LoVo (cell line): ENCODE measurements around the gene AP1S1.
"Not testable (repeated sequence)": the region's sequence is repeated elsewhere in the genome, so short reads cannot be mapped to it uniquely, and the experiment has no call there.

ENCODE experiments used
- DNase-seq: peaks from one replicate; pipeline ENCODE4 v3.0.0-alpha.2; 2016; ENCODE audit warnings: low spot score

Gene AP1S1

DNA sequence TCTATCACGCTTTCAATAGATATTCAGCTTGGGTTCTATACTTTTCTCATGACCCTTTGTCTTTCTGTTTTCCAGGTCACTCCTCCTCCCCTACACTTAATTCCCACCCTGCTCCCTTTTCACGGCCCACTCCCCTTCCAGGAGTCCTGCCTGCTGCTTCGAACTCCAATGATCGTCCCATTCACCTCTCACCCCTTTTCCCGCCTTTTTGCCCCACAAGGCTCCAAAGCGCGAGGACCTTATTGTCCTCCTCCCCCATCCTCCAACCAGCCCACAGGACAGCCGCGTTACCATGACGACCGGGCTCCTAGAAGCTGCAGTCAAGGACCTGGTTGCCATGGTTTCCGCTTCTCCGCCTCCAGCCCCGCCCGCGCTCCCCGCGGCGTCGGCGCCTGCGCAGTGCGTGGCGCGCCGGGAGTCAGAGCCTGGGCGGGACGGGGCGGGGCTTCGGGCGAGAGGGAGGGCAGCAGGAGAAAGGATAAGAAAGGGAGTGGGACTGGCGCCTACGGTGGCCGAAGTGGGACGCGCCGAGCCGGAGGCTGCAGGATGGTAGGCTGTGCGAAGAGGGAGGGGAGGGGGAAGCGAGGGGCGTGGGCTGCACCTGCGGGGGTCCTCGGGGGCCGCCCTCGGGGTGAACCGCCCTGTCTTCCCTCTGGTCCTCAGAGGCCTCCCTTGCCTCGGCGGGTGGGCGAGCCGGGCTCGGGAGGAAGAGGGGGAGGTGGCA is at the start of gene AP1S1:
TSS of gene AP1S1 (plus strand) at position 508 of the 724 bp plus-strand sequence. CDS start at position 547, 39 bp downstream.
- DNase-seq, result peak; percentile 94

DNA sequence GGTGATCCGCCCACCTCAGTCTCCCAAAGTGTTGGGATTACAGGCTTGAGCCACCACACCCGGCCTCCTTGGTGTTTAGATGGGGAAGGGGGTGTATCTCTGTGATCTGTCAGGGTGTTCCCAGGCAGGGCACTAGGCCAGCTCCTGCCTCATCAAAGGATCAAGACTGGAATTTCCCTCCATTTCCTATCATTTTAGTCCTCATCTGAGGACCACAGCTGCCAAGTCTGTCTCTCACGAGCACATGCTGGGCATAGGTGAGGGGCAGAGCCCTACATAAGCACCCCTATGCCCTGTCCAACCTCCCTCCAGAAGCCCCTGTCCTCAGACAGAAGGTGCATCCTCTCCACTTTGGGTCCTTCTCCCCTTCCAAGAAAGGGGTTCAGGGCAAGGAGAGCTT is 49.5 kb upstream of the AP1S1 start:
- no peak for DNase-seq

DNA sequence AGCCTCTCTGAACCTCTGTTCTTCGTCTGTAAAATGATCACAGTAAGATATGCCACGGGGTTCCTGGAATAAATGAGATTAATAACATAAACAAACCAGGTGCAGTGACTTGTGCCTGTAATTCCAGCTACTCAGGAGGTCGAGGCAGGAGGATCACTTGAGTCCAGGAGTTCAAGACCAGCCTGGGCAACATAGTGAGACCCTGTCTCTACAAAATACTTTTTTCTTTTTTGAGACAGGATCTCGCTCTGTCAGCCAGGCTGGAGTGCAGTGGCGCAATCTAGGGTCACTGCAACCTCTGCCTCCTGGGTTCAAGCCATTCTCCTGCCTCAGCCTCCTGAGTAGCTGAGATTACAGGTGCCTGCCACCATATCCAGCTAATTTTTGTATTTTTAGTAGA is 49.0 kb upstream of the AP1S1 start:
- not testable (repeated sequence) for DNase-seq

- no peak for DNase-seq
These were observed 47.9 kb upstream of the AP1S1 start for GRCh38 chr7:101106386-101106785.

DNA sequence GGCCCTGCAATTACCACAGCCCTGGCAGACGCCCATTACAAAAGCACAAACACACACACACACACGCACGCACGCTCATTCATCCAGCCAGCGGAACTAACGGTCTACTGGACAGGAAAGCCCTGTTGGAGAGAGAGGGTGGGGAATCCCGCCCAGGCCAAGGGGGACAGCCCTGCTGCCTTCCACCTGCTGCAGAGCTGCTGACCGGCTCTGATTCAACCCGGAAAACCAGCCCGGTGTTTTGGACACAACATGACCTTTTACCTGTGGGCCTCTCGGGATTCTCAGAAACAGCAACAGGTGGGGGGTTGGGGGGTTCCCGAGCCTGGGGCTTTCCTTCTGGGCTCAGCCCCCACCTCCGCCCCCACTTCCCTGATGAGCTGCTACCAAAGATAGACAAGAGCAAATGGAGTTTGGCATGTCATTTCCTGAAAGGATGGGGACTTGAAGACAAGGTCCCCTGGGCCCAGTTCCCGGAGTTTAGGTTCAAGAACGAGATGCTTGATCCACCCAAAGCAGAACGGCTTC is 45.9 kb upstream of the AP1S1 start:
- no peak for DNase-seq

DNA sequence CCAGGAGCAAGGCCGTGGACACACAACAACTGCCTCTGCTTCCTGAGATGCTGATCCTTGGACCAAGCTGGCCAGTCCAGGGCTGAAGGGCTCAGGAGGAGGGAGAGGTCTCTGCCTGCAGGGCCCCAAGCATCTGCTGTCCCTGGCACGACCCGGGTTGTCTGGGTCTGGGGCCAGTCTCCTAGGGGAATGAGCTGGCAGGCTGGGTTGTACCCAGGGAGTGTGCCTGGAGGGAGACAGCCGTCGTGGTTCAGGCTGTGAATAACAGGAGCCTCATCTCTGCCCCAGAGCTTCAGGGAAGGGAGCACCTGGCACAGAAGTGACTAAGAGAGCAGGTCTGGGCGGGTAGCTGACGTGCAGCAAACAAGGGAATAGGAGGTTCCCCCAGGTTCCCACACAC is 45.3 kb upstream of the AP1S1 start:
- DNase-seq, result no peak

- no peak for DNase-seq
These were observed 44.9 kb upstream of the AP1S1 start for GRCh38 chr7:101109368-101109767.

DNA sequence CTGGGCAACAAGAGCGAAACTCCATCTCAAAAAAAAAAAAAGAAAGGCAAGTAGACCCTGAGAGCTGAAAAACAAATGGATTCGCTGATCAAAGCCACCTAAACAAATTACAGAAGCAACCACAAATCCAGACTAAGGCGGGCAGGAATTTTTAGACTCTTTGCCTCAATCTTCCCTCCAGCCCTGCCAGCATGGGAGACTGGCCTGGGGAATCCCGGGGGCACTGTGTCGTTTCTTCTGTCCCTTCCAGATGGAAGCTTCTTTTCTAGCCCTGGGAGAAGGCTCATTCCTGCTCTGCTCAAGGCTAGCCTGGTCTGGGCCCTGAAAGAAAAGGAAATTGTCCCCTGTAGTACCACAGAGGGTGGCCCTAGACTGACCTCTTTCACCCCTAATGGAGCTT is 43.0 kb upstream of the AP1S1 start:
- DNase-seq, result no peak

- no peak for DNase-seq
These were observed 42.0 kb upstream of the AP1S1 start for GRCh38 chr7:101112233-101112632.

DNA sequence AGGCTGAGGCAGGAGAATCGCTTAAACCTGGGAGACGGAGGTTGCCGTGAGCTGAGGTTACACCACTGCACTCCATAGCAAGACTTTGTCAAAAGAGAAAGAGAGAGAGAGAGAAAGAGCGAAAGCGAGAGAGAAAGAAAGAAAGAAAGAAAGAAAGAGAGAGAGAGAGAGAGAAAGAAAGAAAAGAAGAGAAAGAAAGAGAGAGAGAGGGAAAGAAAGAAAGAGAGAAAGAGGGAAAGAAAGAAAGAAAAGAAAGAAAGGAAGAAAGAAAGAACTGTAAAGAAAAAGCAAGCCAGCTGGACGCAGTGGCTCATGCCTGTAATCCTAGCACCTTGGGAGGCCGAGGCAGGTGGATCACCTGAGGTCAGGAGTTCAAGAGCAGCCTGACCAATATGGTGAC is 41.1 kb upstream of the AP1S1 start:
- DNase-seq, result not testable (repeated sequence)

DNA sequence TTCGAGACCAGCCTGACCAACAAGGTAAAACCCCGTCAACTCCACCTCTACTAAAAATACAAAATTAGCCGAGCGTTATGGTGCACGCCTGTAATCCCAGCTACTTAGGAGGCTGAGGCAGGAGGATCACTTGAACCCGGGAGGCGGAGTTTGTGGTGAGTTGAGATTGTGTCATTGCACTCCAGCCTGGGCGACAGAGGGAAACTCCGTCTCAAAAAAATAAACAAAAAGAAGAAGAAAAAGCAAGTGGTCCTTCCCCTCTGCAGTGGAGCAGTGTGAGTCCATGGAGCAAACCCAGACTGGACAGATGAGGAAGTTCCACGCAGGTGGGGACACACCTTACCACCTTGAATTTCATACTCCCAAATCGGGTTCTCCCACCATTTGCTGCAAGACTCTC is 40.4 kb upstream of the AP1S1 start:
- DNase-seq, result no peak

DNA sequence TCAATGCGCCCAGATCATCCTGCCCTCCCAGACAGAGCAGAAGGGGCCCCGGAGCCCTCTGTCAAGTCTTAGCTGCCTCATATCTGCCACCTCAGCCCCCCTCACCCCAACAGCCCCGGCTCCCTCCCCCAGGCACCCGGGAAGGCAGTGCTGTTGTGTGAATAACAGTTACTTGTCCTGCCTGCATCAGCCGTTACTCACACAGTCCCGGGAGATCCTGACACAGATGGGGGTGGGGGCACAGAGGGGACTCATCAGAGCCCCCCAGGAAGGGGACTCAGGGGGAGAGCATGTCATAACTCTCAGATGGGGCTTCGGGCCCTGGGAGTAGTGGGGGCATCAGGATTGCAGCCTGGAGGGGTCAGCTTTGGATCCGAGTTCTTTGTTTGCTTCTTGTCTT is 39.8 kb upstream of the AP1S1 start:
- no peak for DNase-seq

GRCh38 chr7:101115215-101115614 is 39.1 kb upstream of the AP1S1 start:
- DNase-seq, result no peak

- DNase-seq, result no peak
These were observed 37.4 kb upstream of the AP1S1 start for GRCh38 chr7:101116898-101117297.

DNA sequence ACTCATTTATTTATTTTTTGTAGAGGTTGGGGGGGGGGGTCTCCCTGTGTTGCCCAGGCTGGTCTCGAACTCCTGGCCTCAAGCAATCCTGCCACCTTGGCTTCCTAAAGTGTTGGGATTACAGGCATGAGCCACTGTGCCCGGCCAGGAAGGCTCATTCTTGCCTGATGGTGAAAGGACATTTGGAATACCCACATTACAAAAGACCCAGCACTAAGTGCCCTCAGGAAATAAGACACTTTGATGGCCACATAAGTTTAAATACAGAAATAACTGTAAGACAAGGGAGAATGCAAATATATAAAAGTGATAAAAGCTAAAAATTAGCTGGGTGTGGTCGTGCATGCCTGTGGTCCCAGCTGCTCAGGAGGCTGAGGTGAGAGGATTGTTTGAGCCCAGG is 35.4 kb upstream of the AP1S1 start:
- DNase-seq, result no peak

DNA sequence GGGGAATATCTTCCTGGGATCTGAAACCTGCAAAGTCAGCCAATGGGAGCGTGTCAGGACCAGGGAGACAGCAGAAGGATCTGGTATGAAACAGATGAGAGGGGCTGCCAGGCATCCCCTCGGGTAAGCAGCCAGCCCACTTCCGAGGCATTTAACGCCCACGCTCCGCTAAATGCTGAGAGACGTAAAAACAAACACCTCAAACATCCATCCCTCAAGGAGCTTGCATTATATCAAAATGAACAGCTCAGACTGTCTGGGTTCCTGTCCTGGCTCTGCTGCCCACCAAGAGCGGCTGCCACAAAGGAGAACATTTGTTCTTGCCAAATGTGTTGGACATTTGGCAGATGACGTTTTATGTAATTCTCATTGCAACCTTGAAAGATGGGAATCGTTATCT is 34.4 kb upstream of the AP1S1 start:
- no peak for DNase-seq

DNA sequence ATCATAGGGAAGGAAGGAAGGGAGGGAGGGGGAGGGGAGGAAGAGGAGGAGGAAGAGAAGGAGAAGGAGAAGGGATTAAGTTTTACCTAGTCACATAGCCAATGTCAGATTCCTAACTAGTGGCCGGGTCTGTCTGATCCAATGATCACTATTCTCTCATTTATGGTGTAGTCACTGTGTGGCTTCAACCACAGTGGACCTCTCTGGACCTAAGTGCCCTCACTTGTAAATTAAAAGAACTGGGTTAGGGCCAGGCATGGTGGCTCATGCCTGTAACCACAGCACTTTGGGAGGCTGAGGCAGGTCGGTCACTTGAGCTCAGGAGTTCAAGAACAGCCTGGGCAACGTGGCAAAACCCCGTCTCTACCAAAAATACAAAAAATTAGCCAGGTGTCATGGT is 34.0 kb upstream of the AP1S1 start:
- DNase-seq, result no peak

DNA sequence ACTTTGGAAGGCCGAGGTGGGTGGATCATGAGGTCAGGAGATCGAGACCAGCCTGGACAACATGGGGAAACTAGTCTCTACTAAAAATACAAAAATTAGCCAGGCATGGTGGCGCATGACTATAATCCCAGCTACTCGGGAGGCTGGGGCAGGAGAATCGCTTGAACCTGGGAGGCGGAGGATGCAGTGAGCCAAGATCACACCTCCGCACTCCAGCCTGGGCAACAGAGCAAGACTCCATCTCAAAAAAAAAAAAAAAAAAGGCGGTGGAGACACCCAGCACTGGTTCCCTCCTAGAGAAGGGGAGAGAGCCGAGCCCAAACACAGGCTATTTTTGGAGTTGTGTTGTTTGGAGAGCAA is 32.7 kb upstream of the AP1S1 start:
- not testable (repeated sequence) for DNase-seq

DNA sequence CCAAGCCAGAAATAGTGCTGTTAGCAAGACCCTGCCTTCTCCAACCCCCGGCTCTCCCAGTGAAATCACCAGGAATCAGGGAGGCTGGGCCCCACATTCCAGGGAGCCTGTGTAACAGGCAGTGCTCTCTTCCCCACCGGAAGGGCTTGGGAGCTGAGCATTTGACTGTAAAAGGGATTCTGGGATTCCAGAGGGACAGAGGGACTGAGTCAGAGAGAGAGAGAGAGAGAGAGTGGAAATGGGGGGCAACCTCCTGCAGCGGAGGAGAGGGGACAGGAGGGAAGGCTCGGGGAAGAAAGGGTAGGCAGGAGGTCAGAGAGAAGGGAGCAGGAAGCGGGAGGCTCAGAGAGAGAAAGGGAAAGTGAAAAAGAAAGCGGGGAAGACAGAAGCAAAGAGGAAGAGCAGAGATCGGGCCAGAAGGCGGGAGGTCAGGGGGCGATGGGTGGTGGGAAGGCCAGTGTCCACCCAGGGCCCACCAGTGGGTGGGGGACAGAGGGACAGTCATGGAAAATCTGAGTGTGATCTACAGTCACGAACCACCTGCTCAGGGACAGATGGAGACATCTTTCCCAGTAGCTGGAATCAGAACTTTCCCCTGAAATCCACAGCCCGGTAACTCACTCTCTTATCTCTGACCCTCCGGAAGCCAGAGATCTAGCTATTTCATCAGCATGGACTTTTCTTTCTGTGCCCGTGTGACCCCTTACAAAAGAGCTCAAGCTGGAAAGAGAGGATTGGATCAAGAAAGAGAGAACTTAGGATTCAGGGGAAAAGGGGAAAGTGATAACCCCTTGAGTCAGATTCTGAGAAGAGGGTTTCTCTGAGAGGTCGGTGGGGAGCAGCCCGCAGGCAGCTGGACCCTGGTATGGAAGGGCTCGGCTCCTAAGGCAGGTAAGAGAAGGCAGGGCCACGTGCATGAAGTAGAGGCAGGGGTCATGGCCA is 32.0 kb upstream of the AP1S1 start:
- peak; percentile 82 for DNase-seq

DNA sequence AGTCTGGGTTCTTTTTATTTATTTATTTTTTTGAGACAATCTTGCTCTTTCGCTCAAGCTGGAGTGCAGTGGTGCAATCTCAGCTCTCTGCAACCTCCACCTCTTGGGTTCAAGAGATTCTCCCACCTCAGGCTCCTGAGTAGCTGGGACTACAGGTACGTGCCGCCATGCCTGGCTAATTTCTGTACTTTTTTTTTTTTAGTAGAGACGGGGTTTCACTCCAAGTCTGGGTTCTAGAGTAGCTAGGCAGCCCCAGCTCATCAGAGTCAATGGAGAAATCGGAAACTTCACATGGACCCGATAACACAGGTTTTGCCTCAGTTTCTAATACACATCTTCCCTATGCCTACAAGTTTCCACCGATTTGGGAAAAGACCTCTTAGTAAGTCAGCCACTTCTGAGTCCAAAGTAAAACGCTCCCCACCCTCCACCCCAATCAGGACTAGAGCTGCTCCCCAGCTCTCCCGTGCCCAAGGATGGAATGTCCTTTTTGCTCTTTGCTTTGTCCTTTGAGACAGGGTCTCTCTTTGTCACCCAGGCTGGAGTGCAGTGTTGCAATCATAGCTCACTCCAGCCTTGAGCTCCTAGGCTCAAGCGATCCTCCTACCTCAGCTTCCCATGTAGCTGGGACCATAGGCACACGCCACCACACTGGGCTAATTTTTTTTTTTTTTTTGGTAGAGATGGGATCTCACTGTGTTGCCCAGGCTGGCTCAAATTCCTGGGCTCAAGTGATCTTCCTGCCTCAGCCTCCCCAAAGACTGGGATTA is 31.2 kb upstream of the AP1S1 start:
- DNase-seq, result no peak

DNA sequence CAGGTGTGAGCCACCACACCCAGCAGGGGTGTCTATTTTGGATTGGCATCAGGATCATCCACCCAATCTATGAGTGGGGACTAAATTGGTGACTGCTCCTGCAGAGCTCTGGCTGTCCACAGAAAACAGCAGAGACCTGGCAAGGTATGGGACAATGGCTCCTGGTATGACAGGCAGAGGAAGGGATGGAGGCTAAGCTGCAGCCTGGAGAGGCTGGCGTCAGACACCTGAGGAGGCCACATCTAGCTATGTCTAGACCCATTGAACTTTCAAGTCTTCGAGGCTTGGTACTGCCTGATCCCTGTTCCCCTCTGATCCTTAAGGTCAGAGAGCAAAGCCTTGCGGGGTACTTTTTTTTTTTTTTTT is 30.6 kb upstream of the AP1S1 start:
- no peak for DNase-seq

DNA sequence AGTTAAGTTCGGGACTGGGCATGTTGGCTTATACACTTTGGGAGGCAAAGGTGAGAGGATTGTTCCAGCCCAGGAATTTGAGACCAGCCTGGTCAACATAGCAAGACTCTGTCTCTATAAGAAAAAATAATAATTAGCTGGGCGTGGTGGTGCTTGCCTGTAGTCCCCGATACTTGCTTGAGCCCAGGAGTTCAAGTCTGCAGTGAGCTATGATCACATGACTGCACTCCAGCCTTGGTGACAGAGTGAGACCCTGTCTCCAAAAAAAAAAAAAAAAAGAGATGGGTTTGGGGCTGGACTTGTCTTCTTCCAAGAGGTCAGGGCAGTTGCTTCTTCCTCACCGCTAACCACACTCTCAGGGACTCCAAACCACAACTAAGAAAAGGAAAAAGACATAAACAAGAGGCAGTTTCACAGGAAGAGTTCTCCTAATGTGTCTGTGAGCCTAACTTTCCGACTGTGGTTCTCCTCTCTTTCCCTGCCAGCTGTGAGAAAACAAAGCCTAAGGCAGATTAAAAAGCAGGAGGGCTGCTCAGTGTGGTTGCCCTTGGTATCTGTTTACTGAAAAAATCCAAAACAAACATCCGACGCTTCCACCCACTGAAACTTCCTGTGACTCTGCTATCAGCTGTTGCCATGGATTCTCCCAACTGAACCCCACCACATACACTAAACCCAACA is 29.8 kb upstream of the AP1S1 start:
- no peak for DNase-seq
